IMR-90 (cell line): ENCODE measurements around the gene NFATC1. TPM values are rescaled to one million over a fixed set of nuclear protein-coding genes. Genes with fewer than 3 reads are reported as not detected.

Experiments
- ATAC-seq: fragments of 200-7000 bp; cut with Tn5 transposase; 2 replicates; pipeline ENCODE4 v1.9.1; 2020; ENCODE audit warnings: low read depth, mild to moderate bottlenecking, moderate library complexity
- BruUV-seq: library from RNA; stranded (reverse); fragments of 400-500 nt; replicated peaks from 2 replicates; lab custom pipeline; 2021; lab: Mats Ljungman, UMichigan
- CTCF ChIA-PET: fragments of 300-600 bp; formaldehyde crosslinking; extraction: SDS; loops from one replicate; lab custom pipeline; 2021; ENCODE audit warnings: antibody characterized with exemption; lab: Yijun Ruan, JAX
- POLR2A ChIA-PET: fragments of 300-600 bp; sonication (Branson Sonifier 250); formaldehyde crosslinking; loops from one replicate; lab custom pipeline; 2022; ENCODE audit warnings: antibody characterized with exemption; ENCODE audit not compliant: unreplicated experiment; lab: Charles Lee
- DNase-seq: peaks from one replicate; pipeline ENCODE4 v3.0.0; 2013
- H2AFZ ChIP-seq: replicated peaks from 2 replicates; pipeline ENCODE3; 2013; ENCODE audit warnings: low read length, mild to moderate bottlenecking; ENCODE audit not compliant: poor library complexity
- H2AK5ac ChIP-seq: 2 replicates; pipeline ENCODE4 v1.6.1; 2013; ENCODE audit warnings: low read depth, low read length, inconsistent platforms
- H2AK9ac ChIP-seq: replicated peaks from 2 replicates; pipeline ENCODE3; 2013; ENCODE audit warnings: mild to moderate bottlenecking, low read depth, low read length, moderate library complexity; ENCODE audit not compliant: poor library complexity
- H2BK120ac ChIP-seq: 2 replicates; pipeline ENCODE4 v1.6.1; 2013; ENCODE audit warnings: low read depth, low read length, inconsistent platforms
- H2BK15ac ChIP-seq: 3 replicates; pipeline ENCODE4 v1.6.1; 2013; ENCODE audit warnings: low read depth, low read length, inconsistent platforms
- H2BK20ac ChIP-seq: 2 replicates; pipeline ENCODE4 v1.6.1; 2013; ENCODE audit warnings: low read depth, mild to moderate bottlenecking, inconsistent platforms, low read length, moderate library complexity
- H2BK5ac ChIP-seq: 2 replicates; pipeline ENCODE4 v1.6.1; 2013; ENCODE audit warnings: mild to moderate bottlenecking, low read depth, low read length, inconsistent platforms; ENCODE audit not compliant: poor library complexity, severe bottlenecking
- H3K14ac ChIP-seq: replicated peaks from 2 replicates; pipeline ENCODE4 v1.6.1; 2013; ENCODE audit warnings: low read depth, low read length, inconsistent platforms
- H3K18ac ChIP-seq: 2 replicates; pipeline ENCODE4 v1.6.1; 2013; ENCODE audit warnings: low read depth, low read length, control low read depth
- H3K23ac ChIP-seq: 2 replicates; pipeline ENCODE4 v1.6.1; 2013; ENCODE audit warnings: low read depth, low read length, inconsistent platforms
- H3K27ac ChIP-seq: 2 replicates; pipeline ENCODE4 v1.5.1; 2013; ENCODE audit warnings: mild to moderate bottlenecking, control low read depth, low read length; ENCODE audit not compliant: insufficient read depth
- H3K27me3 ChIP-seq: 2 replicates; pipeline ENCODE4 v1.6.1; 2013; ENCODE audit warnings: low read length; ENCODE audit not compliant: control insufficient read depth, insufficient read depth
- H3K36me3 ChIP-seq: 2 replicates; pipeline ENCODE4 v1.6.1; 2013; ENCODE audit warnings: low read length, mixed read lengths; ENCODE audit not compliant: control insufficient read depth, insufficient read depth
- H3K4ac ChIP-seq: 2 replicates; pipeline ENCODE4 v1.6.1; 2013; ENCODE audit warnings: low read depth, low read length, inconsistent platforms
- H3K4me1 ChIP-seq: 2 replicates; pipeline ENCODE4 v1.6.1; 2013; ENCODE audit warnings: low read length, mixed read lengths; ENCODE audit not compliant: control insufficient read depth, insufficient read depth
- H3K4me2 ChIP-seq: 2 replicates; pipeline ENCODE4 v1.6.1; 2013; ENCODE audit warnings: low read depth, mild to moderate bottlenecking, control low read depth, low read length, moderate library complexity
- H3K4me3 ChIP-seq: 2 replicates; pipeline ENCODE4 v1.5.1; 2013; ENCODE audit warnings: low read depth, mild to moderate bottlenecking, control low read depth, low read length, moderate library complexity; ENCODE audit not compliant: insufficient read depth
- H3K56ac ChIP-seq: 2 replicates; pipeline ENCODE4 v1.6.1; 2013; ENCODE audit warnings: low read length, inconsistent platforms; ENCODE audit not compliant: insufficient read depth; ENCODE audit errors: extremely low read depth
- H3K79me1 ChIP-seq, 2 experiments: 2 replicates each; pipeline ENCODE4 v1.6.1; 2013; ENCODE audit warnings: low read length in 2 of 2, inconsistent platforms in 1 of 2, low read depth in 1 of 2
- H3K9ac ChIP-seq: 2 replicates; pipeline ENCODE4 v1.6.1; 2013; ENCODE audit warnings: low read depth, low read length, control low read depth
- H3K9me1 ChIP-seq: 2 replicates; pipeline ENCODE4 v1.6.1; 2013; ENCODE audit warnings: low read length, inconsistent platforms; ENCODE audit not compliant: insufficient read depth
- H3K9me3 ChIP-seq: 2 replicates; pipeline ENCODE4 v1.6.1; 2013; ENCODE audit warnings: low read length; ENCODE audit not compliant: control insufficient read depth, insufficient read depth
- H4K20me1 ChIP-seq: 2 replicates; pipeline ENCODE4 v1.6.1; 2013; ENCODE audit warnings: low read length, inconsistent platforms; ENCODE audit not compliant: insufficient read depth
- H4K5ac ChIP-seq: 2 replicates; pipeline ENCODE4 v1.6.1; 2013; ENCODE audit warnings: mild to moderate bottlenecking, low read depth, low read length, control low read depth
- H4K8ac ChIP-seq, 2 experiments: 2 replicates each; pipeline ENCODE4 v1.6.1; 2013; ENCODE audit warnings: low read depth in 2 of 2, low read length in 2 of 2, control low read depth in 1 of 2, inconsistent platforms in 1 of 2
- H4K91ac ChIP-seq: 2 replicates; pipeline ENCODE4 v1.6.1; 2013; ENCODE audit warnings: low read depth, low read length, inconsistent platforms; ENCODE audit not compliant: insufficient read depth
- BHLHE40 ChIP-seq: fragments of 150-350 bp; IDR thresholded peaks from 2 replicates; pipeline ENCODE4 v1.6.1; 2016; ENCODE audit warnings: mild to moderate bottlenecking, low read depth, low read length
- CEBPB ChIP-seq: IDR thresholded peaks from 2 replicates; pipeline ENCODE4 v1.6.1; 2012; ENCODE audit warnings: low read depth, low read length, improper control_type of control experiment
- CTCF ChIP-seq: conservative IDR thresholded peaks from 2 replicates; pipeline ENCODE4 v1.5.1; 2012; ENCODE audit warnings: mild to moderate bottlenecking, low read depth, low read length, improper control_type of control experiment
- MAZ ChIP-seq: IDR thresholded peaks from 2 replicates; pipeline ENCODE4 v1.6.1; 2012; ENCODE audit warnings: low read depth, mild to moderate bottlenecking, low read length, improper control_type of control experiment, moderate library complexity, borderline replicate concordance
- MXI1 ChIP-seq: IDR thresholded peaks from 2 replicates; pipeline ENCODE4 v1.6.1; 2012; ENCODE audit warnings: low read depth, mild to moderate bottlenecking, low read length, moderate library complexity, borderline replicate concordance
- NFE2L2 ChIP-seq: fragments of 150-350 bp; IDR thresholded peaks from 2 replicates; pipeline ENCODE4 v1.6.1; 2016; ENCODE audit warnings: low read depth, mild to moderate bottlenecking, low read length
- RCOR1 ChIP-seq: IDR thresholded peaks from 2 replicates; pipeline ENCODE4 v1.6.1; 2012; ENCODE audit warnings: mild to moderate bottlenecking, low read length, improper control_type of control experiment; ENCODE audit not compliant: insufficient replicate concordance
- RFX5 ChIP-seq: IDR thresholded peaks from 2 replicates; pipeline ENCODE4 v1.8.0; 2012; ENCODE audit warnings: low read depth, mild to moderate bottlenecking, low read length, moderate library complexity
- SMC3 ChIP-seq: fragments of 150-350 bp; IDR thresholded peaks from 2 replicates; pipeline ENCODE4 v1.6.1; 2016; ENCODE audit warnings: low read depth, mild to moderate bottlenecking, antibody characterized with exemption, low read length, moderate library complexity
- USF2 ChIP-seq: fragments of 150-350 bp; IDR thresholded peaks from 2 replicates; pipeline ENCODE4 v1.6.1; 2017; ENCODE audit warnings: mild to moderate bottlenecking, antibody characterized with exemption, low read length, low read depth
- WGBS, 2 experiments: methylation state at CpG; one replicate each; pipeline versions ENCODE4 v1.1.5 to v1.1.7; 2013; ENCODE audit warnings: missing lambda C conversion rate in 2 of 2; ENCODE audit not compliant: insufficient read length in 1 of 2; ENCODE audit errors: extremely low coverage in 2 of 2; 5-methylcytosine and 5-hydroxymethylcytosine counted together
- dilution Hi-C: fragments of 300-500 bp; cut with HindIII; formaldehyde crosslinking; loops from one replicate; pipeline ENCODE4 v1.14.3; 2018; ENCODE audit warnings: low sequenced_read_pairs; ENCODE audit not compliant: unreplicated experiment
- in situ Hi-C: fragments of 300-500 bp; cut with MboI; formaldehyde crosslinking; loops from 3 replicates; pipeline ENCODE4 v1.14.3; 2019; ENCODE audit warnings: low sequenced_read_pairs, inconsistent platforms, mixed read lengths
- intact Hi-C: fragments of 100-400 bp; cut with micrococcal nuclease; formaldehyde crosslinking; loops from 2 replicates; pipeline ENCODE4 v1.10.0; 2022
- polyA plus RNA-seq, 3 experiments: library from polyadenylated mRNA; depleted of rRNA; stranded (reverse); fragments of >200 nt; gene quantifications; 2 replicates each; pipeline ENCODE4 v1.2.3, GENCODE V29; 2012; ENCODE audit warnings: low replicate concordance in 1 of 3
- total RNA-seq: library from RNA; depleted of rRNA; stranded (reverse); fragments of >200 nt; gene quantifications from 2 replicates; pipeline ENCODE4 v1.2.3, GENCODE V29; 2012

Gene NFATC1
- total and polyA plus RNA-seq, 2 of the 4 experiments (the other 2 are of a cell fraction): 0.36 to 1.8 TPM

DNA sequence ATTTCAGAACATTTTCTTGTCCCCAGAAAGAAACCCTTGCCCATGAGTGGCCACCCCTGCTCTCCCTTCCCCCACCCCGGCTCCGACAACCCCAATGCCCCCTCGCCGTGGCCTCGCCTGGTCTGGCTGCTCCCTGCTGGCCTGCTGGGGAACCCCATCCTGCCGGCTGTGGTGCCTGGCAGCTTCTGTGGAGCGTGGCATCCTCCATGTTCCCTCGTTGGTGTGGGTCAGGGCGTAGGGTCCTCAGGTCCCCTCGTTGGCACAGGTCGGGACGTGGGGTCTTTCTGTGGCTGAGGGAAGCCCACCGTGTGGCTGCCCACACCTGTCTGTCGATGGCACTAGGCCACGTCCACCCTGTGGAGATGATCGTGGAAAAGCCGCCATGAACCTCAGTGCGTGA is 61.9 kb downstream of the NFATC1 start:
- Histone ChIP-seq H3K23ac (no peak overlapping the region), H3K4ac (peak overlapping the region; percentile 55; the same call in 1 of the 2 replicates), H4K91ac (no peak overlapping the region), H3K27ac (no peak overlapping the region), H3K18ac (no peak overlapping the region; the same call in 1 of the 2 replicates), H3K36me3 (0 out of 2 replicates have a peak, but pooled peaks cover 3% of the 10 kb centered on the region), H3K4me1 (peaks cover 16% of the 10 kb centered on the region), H2AFZ (peak overlapping the region; percentile 68), H2BK15ac (no peak overlapping the region), H2AK9ac (peak overlapping the region; percentile 47), H3K9ac (no peak overlapping the region), H2BK20ac (no peak overlapping the region), H3K9me1 (no peaks in the 10 kb centered on the region; the same call in 1 of the 2 replicates), H3K14ac (no peak overlapping the region), H3K9me3 (no peaks in the 10 kb centered on the region), H3K4me2 (no peak overlapping the region), H2BK120ac (no peak overlapping the region), H4K5ac (no peak overlapping the region; the same call in 1 of the 2 replicates), H3K79me1 (no peaks in the 10 kb centered on the region), H2AK5ac (peak overlapping the region; percentile 95), H4K20me1 (no peaks in the 10 kb centered on the region), H4K8ac (no peak overlapping the region), H3K56ac (no peak overlapping the region), H3K4me3 (no peak overlapping the region), H2BK5ac (no peak overlapping the region), H3K27me3 (no peaks in the 10 kb centered on the region)
- ATAC-seq: no peak
- dilution Hi-C loops (no loop called here), intact Hi-C loops (no loop called here), in situ Hi-C loops (no loop called here)
- no TSS peak for BruUV-seq
- no peak for TF ChIP-seq NFE2L2
- no peak for TF ChIP-seq CTCF
- TF ChIP-seq RCOR1: no peak
- TF ChIP-seq SMC3: no peak
- no peak for TF ChIP-seq USF2
- TF ChIP-seq RFX5: no peak
- no peak for TF ChIP-seq BHLHE40
- TF ChIP-seq MXI1: no peak
- no peak for TF ChIP-seq MAZ
- no peak for TF ChIP-seq CEBPB
- 86% methylated on average over 12 of the region's 18 CpGs; no CpG with 5 or more reads in 1 of the 2 experiments for WGBS, 2 experiments
- ChIA-PET POLR2A (no interaction called here), CTCF (no interaction called here)
- DNase-seq: no peak
